Stimulated activated naive CD8-positive, alpha-beta T cell treated with anti-CD3 and anti-CD28 coated beads, Interleukin-15, amount 100 ng/mL, for 72 hours (primary cell): Measurements from ENCODE around the gene F12.
A peak's percentile ranks its signal among the peaks of the same experiment; 100 is the strongest.

ENCODE experiments used
- ATAC-seq: fragments of 150-1000 bp; cut with Tn5 transposase; 2 replicates; pipeline ENCODE4 v1.10.0; 2021; ENCODE audit warnings: mild to moderate bottlenecking, moderate library complexity
- DNase-seq, 2 donors: peaks; one replicate each; pipeline ENCODE4 v3.0.0; 2021 to 2022
- H3K27ac Mint-ChIP-seq, 2 donors: one replicate each; pipeline ENCODE4 v1.8.0; 2022; ENCODE audit warnings: mild to moderate bottlenecking in 2 of 2, mixed read lengths in 2 of 2, moderate library complexity in 2 of 2
- H3K27me3 Mint-ChIP-seq: one replicate; pipeline ENCODE4 v1.8.0; 2022; ENCODE audit warnings: mixed read lengths
- H3K4me1 Mint-ChIP-seq: one replicate; pipeline ENCODE4 v1.8.0; 2022; ENCODE audit warnings: mild to moderate bottlenecking, mixed read lengths
- H3K4me3 Mint-ChIP-seq, 2 donors: one replicate each; pipeline ENCODE4 v1.8.0; 2022; ENCODE audit warnings: mild to moderate bottlenecking in 2 of 2, mixed read lengths in 2 of 2, moderate library complexity in 1 of 2
- H3K9me3 Mint-ChIP-seq, 2 donors: one replicate each; pipeline ENCODE4 v1.8.0; 2022; ENCODE audit warnings: mixed read lengths in 2 of 2

F12 gene

GRCh38 chr5:177409043-177409801, at the start of gene F12:
Gene F12 (minus strand): TSS chr5:177409564. CDS start chr5:177409527, 37 bp downstream.
- Mint-ChIP-seq H3K9me3 (no peaks in the 10 kb centered on the region), H3K4me3 (no peak within 1 kb of the TSS), H3K4me1 (peaks cover 61% of the 10 kb centered on the region), H3K27ac (no peak within 1 kb of the TSS), H3K27me3 (no peaks in the 10 kb centered on the region)
- DNase-seq (no peak), ATAC-seq (no peak)

- H3K9me3 Mint-ChIP-seq, result no peaks in the 10 kb centered on the region
Observed at GRCh38 chr5:177458912-177459350, 49.6 kb upstream of the F12 start.

DNA sequence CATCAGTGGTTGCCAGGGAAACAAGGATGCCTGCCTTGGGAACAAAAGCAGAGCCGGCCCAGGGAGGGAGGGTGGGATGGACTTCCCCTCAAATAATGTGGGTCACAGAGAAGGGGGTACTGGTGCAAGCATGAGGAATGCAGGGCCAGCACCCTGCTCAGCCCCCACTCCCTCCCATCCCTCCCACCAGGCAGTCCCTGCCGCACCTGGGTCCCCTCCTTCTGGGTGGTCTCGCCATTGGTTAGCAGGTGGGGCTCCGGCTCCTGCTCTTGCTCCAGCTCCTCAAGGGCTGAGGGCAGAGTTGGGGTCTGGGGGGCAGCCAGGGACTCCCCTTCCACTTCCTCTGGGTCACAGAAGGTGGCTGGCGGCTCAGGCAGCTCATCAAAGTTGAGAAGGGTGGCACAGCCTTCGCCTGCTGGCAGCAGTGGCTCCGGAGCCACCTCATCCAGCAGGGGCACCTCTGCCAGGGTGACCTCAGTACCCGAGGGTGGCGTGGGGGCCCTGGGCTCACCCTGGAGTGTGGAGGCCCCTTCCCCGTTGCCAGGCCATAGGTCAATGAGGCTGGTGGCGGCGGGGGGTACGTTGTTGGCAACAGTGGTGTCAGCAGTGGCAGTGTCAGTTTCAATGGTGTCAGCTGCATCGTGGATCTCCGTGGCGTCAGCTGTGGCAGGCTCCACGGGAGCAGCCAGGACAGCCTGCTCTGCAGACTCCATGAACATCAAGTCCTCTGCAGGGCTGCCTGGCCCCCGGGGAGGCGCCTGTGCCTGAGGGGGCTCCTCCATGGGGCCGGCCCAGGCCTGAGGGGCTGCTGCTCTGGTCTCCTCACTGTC, 48.7 kb upstream of the F12 start:
- H3K4me1 Mint-ChIP-seq, result peaks cover 46% of the 10 kb centered on the region
- ATAC-seq (no peak), DNase-seq (no peak)
- no peak overlapping the region for H3K27ac Mint-ChIP-seq
- H3K9me3 Mint-ChIP-seq, result no peaks in the 10 kb centered on the region
- H3K4me3 Mint-ChIP-seq, result no peak overlapping the region
- H3K27me3 Mint-ChIP-seq, result no peaks in the 10 kb centered on the region

More at GRCh38 chr5:177458912-177459350, 49.6 kb upstream of the F12 start:
- ATAC-seq (no peak), DNase-seq (no peak)
- Mint-ChIP-seq H3K4me1 (peaks cover 44% of the 10 kb centered on the region), H3K27ac (no peak overlapping the region), H3K27me3 (no peaks in the 10 kb centered on the region), H3K4me3 (no peak overlapping the region)

- Mint-ChIP-seq H3K9me3 (no peaks in the 10 kb centered on the region), H3K27ac (peak overlapping the region in 1 of 2 donors; percentile 93), H3K27me3 (no peaks in the 10 kb centered on the region), H3K4me3 (peak overlapping the region; percentile 44 to 84), H3K4me1 (peaks cover 45% of the 10 kb centered on the region)
- ATAC-seq (peak; percentile 43), DNase-seq (peak; percentile 72 to 81)
Observed at GRCh38 chr5:177456976-177457851, 47.9 kb upstream of the F12 start.

DNA sequence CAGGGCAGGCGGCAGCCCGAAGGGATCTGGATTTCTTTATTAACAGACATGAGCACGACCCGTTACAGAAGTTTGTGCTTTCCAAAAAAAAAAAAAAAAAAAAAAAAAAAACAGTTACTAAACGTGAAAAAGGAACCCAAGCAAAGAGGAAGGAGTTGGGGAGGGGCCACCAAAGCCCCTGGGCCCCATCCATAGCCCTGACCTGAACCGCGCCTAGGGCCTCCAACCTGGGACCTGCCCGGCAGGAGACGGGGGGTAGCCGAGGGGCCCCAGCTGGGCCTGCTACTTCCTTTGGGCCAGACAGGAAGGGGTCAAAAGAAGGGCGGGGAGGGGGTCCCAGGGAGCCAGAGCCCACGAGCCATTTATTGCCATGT, 47.2 kb upstream of the F12 start:
- ATAC-seq (no peak), DNase-seq (no peak)
- peak overlapping the region in 1 of 2 donors; percentile 93 for H3K27ac Mint-ChIP-seq
- peak overlapping the region; percentile 82 to 84 for H3K4me3 Mint-ChIP-seq
- no peaks in the 10 kb centered on the region for H3K27me3 Mint-ChIP-seq
- H3K9me3 Mint-ChIP-seq, result no peaks in the 10 kb centered on the region
- H3K4me1 Mint-ChIP-seq, result peaks cover 44% of the 10 kb centered on the region

- Mint-ChIP-seq H3K27ac (peak overlapping the region; percentile 92 to 93), H3K27me3 (no peaks in the 10 kb centered on the region), H3K4me3 (peak overlapping the region; percentile 82 to 84), H3K9me3 (no peaks in the 10 kb centered on the region), H3K4me1 (peaks cover 42% of the 10 kb centered on the region)
- peak; percentile 91 for DNase-seq
- peak; percentile 51 for ATAC-seq
Observed at GRCh38 chr5:177455661-177456590, 46.6 kb upstream of the F12 start.

GRCh38 chr5:177455036-177455660, 45.8 kb upstream of the F12 start:
- peak overlapping the region in 1 of 2 donors; percentile 94 for H3K27ac Mint-ChIP-seq
- no peaks in the 10 kb centered on the region for H3K27me3 Mint-ChIP-seq
- peak; percentile 76 for ATAC-seq
- peaks cover 50% of the 10 kb centered on the region for H3K4me1 Mint-ChIP-seq
- H3K9me3 Mint-ChIP-seq, result no peaks in the 10 kb centered on the region
- peak; percentile 96 to 98 for DNase-seq
- H3K4me3 Mint-ChIP-seq, result peak overlapping the region; percentile 82 to 84

DNA sequence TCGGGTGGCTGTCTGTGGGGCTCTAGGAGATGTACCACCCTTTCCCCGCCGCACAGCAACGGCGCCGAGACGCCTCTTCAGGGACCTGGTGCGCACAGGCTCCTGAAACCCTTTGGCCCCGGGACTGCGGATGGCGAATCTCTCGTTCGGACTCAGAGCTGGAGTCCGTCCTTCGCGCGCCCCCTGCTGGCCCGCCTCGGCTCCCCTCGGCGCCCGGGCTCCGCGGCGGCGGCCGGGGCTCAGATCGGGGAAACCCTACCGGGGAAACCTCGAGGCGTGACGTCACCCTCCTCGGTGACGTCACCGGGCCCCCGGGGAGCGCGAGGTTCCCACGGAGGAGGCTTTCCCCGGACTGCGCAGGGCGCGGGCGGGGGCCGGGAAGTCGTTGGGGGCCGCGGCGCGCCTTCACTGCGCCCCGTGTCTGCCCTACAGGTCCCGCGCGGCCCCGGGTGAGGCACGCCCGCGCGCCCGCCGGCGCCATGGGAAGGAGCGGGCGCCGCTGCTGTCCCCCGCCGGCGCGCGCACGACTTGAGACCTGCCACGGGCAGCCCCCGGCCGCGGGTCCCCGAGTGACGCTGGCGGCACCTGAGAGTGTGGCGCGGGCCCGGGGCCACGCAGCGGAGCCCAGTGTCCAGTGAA, 45.2 kb upstream of the F12 start:
- peak; percentile 46 for ATAC-seq
- peak; percentile 92 to 96 for DNase-seq
- Mint-ChIP-seq H3K4me3 (peak overlapping the region; percentile 82 to 84), H3K27ac (peak overlapping the region in 1 of 2 donors; percentile 94), H3K4me1 (peaks cover 50% of the 10 kb centered on the region), H3K9me3 (no peaks in the 10 kb centered on the region), H3K27me3 (no peaks in the 10 kb centered on the region)

GRCh38 chr5:177453852-177454396, 44.6 kb upstream of the F12 start:
- ATAC-seq (peak; percentile 0), DNase-seq (peak in 1 of 2 donors; percentile 37)
- Mint-ChIP-seq H3K4me3 (peak overlapping the region; percentile 82 to 84), H3K4me1 (peaks cover 50% of the 10 kb centered on the region), H3K27ac (peak overlapping the region in 1 of 2 donors; percentile 97), H3K27me3 (no peaks in the 10 kb centered on the region), H3K9me3 (no peaks in the 10 kb centered on the region)

GRCh38 chr5:177452688-177453638, 43.6 kb upstream of the F12 start:
- ATAC-seq (no peak), DNase-seq (no peak)
- Mint-ChIP-seq H3K4me3 (peak overlapping the region; percentile 82 to 84), H3K9me3 (no peaks in the 10 kb centered on the region), H3K27ac (peak overlapping the region in 1 of 2 donors; percentile 97), H3K4me1 (peaks cover 59% of the 10 kb centered on the region), H3K27me3 (no peaks in the 10 kb centered on the region)

DNA sequence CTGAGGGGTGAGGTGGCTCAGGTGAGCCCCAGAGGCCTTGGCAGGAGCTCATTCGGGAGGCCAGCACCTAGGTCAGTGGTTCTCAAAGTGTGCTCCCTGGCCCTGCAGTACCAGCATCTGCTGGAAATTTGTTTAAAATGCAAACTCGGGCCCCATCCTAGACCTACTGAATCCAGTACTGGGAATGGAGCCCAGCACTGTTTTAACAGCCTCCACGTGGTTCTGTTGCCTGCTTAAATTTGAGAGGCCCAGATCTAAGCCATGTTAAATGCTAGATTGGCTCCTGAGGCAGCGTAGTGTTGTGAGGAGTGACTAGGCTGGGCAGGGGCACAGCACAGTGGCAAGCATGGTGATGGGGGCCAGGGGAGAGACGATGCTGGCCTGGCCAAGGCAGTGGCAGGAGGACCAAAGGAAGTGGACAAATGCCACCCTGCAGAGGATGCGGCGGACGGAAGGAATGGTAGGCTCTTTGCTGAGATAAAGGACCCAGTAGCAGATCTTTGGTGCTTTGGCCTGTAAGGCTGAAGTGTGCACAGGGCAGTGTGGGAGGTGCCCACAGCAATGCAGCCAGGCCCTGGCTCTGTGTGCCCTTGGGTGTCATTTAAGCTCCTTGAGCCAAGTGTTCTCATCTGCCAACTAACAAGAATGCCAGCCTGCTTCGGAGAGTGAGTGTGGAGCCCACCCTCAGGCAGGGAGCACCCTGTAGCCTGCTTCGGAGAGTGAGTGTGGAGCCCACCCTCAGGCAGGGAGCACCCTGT, 41.5 kb upstream of the F12 start:
- no peak for DNase-seq
- Mint-ChIP-seq H3K4me1 (peaks cover 54% of the 10 kb centered on the region), H3K27ac (peak overlapping the region in 1 of 2 donors; percentile 95), H3K4me3 (peak overlapping the region in 1 of 2 donors; percentile 31), H3K27me3 (no peaks in the 10 kb centered on the region), H3K9me3 (no peaks in the 10 kb centered on the region)
- no peak for ATAC-seq
